ENCODE results near the gene PHYKPL. TPM values are rescaled to one million over a fixed set of nuclear protein-coding genes. Genes with fewer than 3 reads are reported as not detected.
A peak's percentile ranks its signal among the peaks of the same experiment; 100 is the strongest.

Gene PHYKPL
- total RNA-seq, 2 experiments from 2014 or later = 60.4 to 62.1 TPM

GRCh38 chr5:178227929-178228328 lies 4.7 kb downstream of the PHYKPL start:
- Mint-ChIP-seq H3K4me3 (no peak overlapping the region), H3K27ac (peak overlapping the region; percentile 14), H3K27me3 (no peaks in the 10 kb centered on the region), H3K36me3 (ENCODE audit: low read depth) (peaks cover 72% of the 10 kb centered on the region), H3K9me3 (no peaks in the 10 kb centered on the region), H3K4me1 (ENCODE audit: low read depth) (peaks cover 42% of the 10 kb centered on the region)
- intact Hi-C loops (cut with micrococcal nuclease) = no loop called here
- DNase-seq (no peak), ATAC-seq (no peak)
- CTCF ChIA-PET = interaction anchor here (2.6 kb wide), 1 partner anchor 362 kb away, joined by 5 read pairs; the partner anchor contains the start of gene COL23A1
- POLR2A ChIA-PET = interaction anchor here (21.3 kb wide), 1 partner anchor 16 kb away, joined by 431 read pairs; the partner anchor contains the start of gene HNRNPAB
- no peak for TF ChIP-seq CTCF (IDR thresholded peaks at IDR 0.05)

- H3K36me3 Mint-ChIP-seq (ENCODE audit: low read depth) = peaks cover 74% of the 10 kb centered on the region
- POLR2A ChIA-PET = interaction anchor here (21.3 kb wide), 1 partner anchor 15 kb away, joined by 431 read pairs; the partner anchor contains the start of gene HNRNPAB
Observed at GRCh38 chr5:178227138-178227659, 5.4 kb downstream of the PHYKPL start.

GRCh38 chr5:178225174-178225573 lies 7.4 kb downstream of the PHYKPL start:
- intact Hi-C loops (cut with micrococcal nuclease) = no loop called here
- no peaks in the 10 kb centered on the region for H3K27me3 Mint-ChIP-seq
- H3K27ac Mint-ChIP-seq = no peak overlapping the region
- H3K4me3 Mint-ChIP-seq = no peak overlapping the region
- ATAC-seq = no peak
- H3K9me3 Mint-ChIP-seq = no peaks in the 10 kb centered on the region
- CTCF ChIA-PET = interaction anchor here (1.0 to 1.1 kb wide), 2 partner anchors 14 to 150 kb away, joined by 3 read pairs; no protein-coding TSS in a partner anchor
- POLR2A ChIA-PET = interaction anchor here (1.0 to 21.3 kb wide), 2 partner anchors 10 to 13 kb away, joined by 3 to 431 read pairs; partner anchors contain the start of gene HNRNPAB
- H3K36me3 Mint-ChIP-seq (ENCODE audit: low read depth) = peaks cover 76% of the 10 kb centered on the region
- no peak for TF ChIP-seq CTCF (IDR thresholded peaks at IDR 0.05)
- DNase-seq = no peak
- peaks cover 45% of the 10 kb centered on the region for H3K4me1 Mint-ChIP-seq (ENCODE audit: low read depth)

More at GRCh38 chr5:178227138-178227659, 5.4 kb downstream of the PHYKPL start:
- no peak for ATAC-seq
- no peak for TF ChIP-seq CTCF (IDR thresholded peaks at IDR 0.05)
- DNase-seq = no peak
- H3K9me3 Mint-ChIP-seq = no peaks in the 10 kb centered on the region
- H3K4me3 Mint-ChIP-seq = no peak overlapping the region
- H3K27ac Mint-ChIP-seq = peak overlapping the region; percentile 14
- no peaks in the 10 kb centered on the region for H3K27me3 Mint-ChIP-seq
- peaks cover 43% of the 10 kb centered on the region for H3K4me1 Mint-ChIP-seq (ENCODE audit: low read depth)
- intact Hi-C loops (cut with micrococcal nuclease) = no loop called here
- CTCF ChIA-PET = interaction anchor here (1.5 kb wide), 1 partner anchor 8 kb away, joined by 4 read pairs; no protein-coding TSS in a partner anchor

- no peaks in the 10 kb centered on the region for H3K27me3 Mint-ChIP-seq
- CTCF ChIA-PET = interaction anchor here (1.0 kb wide), 1 partner anchor 13 kb away, joined by 3 read pairs; no protein-coding TSS in a partner anchor
- H3K36me3 Mint-ChIP-seq (ENCODE audit: low read depth) = peaks cover 71% of the 10 kb centered on the region
Observed at GRCh38 chr5:178224403-178224802, 8.2 kb downstream of the PHYKPL start.

More at GRCh38 chr5:178224403-178224802, 8.2 kb downstream of the PHYKPL start:
- ATAC-seq = no peak
- H3K4me1 Mint-ChIP-seq (ENCODE audit: low read depth) = peaks cover 38% of the 10 kb centered on the region
- H3K27ac Mint-ChIP-seq = no peak overlapping the region
- POLR2A ChIA-PET = interaction anchor here (21.3 kb wide), 1 partner anchor 12 kb away, joined by 431 read pairs; the partner anchor contains the start of gene HNRNPAB
- H3K4me3 Mint-ChIP-seq = no peak overlapping the region
- no peak for DNase-seq
- no peak for TF ChIP-seq CTCF (IDR thresholded peaks at IDR 0.05)
- no peaks in the 10 kb centered on the region for H3K9me3 Mint-ChIP-seq
- intact Hi-C loops (cut with micrococcal nuclease) = no loop called here

All from activated CD8-positive, alpha-beta T cell treated with anti-CD3 and anti-CD28 coated beads for 36 hours (primary cell).